Fibroblast of villous mesenchyme (primary cell): ENCODE results near the gene KIAA0232. TPM values are rescaled to one million over a fixed set of nuclear protein-coding genes. Genes with fewer than 3 reads are reported as not detected.

Experiments used
- DNase-seq: peaks from one replicate; pipeline ENCODE4 v3.0.0-alpha.2; 2010; ENCODE audit warnings: low read depth
- H3K4me3 ChIP-seq: 2 replicates; pipeline ENCODE4 v1.5.1; 2011; ENCODE audit warnings: low read depth, mild to moderate bottlenecking, low read length
- total RNA-seq: library from RNA; depleted of rRNA; stranded (reverse); fragments of >200 nt; gene quantifications from 2 replicates; pipeline ENCODE4 v1.2.3, GENCODE V29; 2012
- TF ChIP-seq, protein P1 (sequence below): IDR thresholded peaks from 2 replicates; pipeline ENCODE4 v1.5.1; 2012; ENCODE audit warnings: low read depth, mild to moderate bottlenecking, low read length; ENCODE audit not compliant: insufficient read depth

The KIAA0232 gene
- total RNA-seq, 1 donor = 29.8 TPM

DNA sequence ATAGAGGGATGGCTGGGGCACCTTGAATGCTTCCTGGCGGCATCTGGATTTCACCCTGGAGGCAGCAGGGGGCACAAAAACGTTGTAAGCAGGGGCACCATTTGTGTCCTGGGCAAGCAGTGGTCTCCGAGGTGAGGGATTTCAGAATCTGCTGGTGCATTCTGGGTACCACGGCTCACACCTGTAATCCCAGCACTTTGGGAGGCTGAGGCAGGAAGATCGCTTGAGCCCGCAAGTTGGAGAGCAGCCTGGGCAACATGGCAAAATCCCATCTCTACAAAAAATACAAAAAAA is 110.3 kb downstream of the KIAA0232 start:
- TF ChIP-seq, protein P1, sequence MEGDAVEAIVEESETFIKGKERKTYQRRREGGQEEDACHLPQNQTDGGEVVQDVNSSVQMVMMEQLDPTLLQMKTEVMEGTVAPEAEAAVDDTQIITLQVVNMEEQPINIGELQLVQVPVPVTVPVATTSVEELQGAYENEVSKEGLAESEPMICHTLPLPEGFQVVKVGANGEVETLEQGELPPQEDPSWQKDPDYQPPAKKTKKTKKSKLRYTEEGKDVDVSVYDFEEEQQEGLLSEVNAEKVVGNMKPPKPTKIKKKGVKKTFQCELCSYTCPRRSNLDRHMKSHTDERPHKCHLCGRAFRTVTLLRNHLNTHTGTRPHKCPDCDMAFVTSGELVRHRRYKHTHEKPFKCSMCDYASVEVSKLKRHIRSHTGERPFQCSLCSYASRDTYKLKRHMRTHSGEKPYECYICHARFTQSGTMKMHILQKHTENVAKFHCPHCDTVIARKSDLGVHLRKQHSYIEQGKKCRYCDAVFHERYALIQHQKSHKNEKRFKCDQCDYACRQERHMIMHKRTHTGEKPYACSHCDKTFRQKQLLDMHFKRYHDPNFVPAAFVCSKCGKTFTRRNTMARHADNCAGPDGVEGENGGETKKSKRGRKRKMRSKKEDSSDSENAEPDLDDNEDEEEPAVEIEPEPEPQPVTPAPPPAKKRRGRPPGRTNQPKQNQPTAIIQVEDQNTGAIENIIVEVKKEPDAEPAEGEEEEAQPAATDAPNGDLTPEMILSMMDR = no peak
- H3K4me3 ChIP-seq = no peak overlapping the region
- DNase-seq = no peak

DNA sequence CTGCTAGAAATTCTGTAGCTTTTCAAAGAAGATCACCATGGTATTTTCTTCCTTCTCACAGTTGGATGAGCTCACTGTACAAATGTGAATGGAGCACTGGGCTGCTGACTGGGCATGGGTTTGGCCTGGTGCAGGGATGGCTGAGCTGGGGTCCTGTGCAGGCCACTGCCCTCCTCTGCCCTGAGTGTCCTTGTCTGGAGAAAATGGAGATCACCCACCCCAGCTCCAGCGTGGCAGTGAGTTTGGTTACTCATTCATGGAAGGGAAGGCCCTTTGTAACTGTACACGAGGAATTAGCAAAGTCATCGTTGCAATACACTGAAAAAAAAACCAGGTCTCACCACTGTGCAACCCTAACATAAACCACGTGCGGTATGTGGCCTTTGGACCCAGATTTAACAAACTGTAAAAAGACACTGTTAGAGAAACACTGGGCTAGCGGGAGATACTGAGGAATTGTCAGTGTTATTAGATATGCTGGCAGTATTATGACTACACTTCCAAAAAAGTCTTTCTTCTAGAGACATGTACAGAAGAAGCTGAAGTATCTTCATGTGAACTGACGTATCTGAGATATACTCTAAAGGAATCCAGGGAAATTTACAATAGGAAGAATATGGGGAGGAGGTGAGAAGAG is 111.0 kb downstream of the KIAA0232 start:
- TF ChIP-seq, protein P1 = no peak
- peak; percentile 83 for DNase-seq
- H3K4me3 ChIP-seq = no peak overlapping the region

DNA sequence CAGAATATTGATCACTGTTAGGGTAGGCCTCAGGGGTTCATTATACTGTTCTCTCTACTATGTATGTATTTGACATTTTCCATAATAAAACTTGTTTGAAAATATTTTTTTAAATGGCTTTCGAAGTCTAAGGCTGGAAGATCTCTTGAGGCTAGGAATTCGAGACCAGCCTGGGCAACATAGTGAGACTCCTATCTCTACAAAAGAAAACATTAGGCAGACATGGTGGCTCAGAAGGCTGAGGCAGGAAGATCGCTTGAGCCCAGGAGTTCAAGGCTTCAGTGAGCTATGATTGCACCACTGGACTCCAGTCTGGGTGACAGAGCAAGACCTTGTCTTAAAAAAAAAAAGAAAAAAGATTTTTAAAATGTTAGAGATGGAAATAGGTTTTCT is 111.6 kb downstream of the KIAA0232 start:
- DNase-seq = no peak
- TF ChIP-seq, protein P1 = no peak
- no peak overlapping the region for H3K4me3 ChIP-seq

DNA sequence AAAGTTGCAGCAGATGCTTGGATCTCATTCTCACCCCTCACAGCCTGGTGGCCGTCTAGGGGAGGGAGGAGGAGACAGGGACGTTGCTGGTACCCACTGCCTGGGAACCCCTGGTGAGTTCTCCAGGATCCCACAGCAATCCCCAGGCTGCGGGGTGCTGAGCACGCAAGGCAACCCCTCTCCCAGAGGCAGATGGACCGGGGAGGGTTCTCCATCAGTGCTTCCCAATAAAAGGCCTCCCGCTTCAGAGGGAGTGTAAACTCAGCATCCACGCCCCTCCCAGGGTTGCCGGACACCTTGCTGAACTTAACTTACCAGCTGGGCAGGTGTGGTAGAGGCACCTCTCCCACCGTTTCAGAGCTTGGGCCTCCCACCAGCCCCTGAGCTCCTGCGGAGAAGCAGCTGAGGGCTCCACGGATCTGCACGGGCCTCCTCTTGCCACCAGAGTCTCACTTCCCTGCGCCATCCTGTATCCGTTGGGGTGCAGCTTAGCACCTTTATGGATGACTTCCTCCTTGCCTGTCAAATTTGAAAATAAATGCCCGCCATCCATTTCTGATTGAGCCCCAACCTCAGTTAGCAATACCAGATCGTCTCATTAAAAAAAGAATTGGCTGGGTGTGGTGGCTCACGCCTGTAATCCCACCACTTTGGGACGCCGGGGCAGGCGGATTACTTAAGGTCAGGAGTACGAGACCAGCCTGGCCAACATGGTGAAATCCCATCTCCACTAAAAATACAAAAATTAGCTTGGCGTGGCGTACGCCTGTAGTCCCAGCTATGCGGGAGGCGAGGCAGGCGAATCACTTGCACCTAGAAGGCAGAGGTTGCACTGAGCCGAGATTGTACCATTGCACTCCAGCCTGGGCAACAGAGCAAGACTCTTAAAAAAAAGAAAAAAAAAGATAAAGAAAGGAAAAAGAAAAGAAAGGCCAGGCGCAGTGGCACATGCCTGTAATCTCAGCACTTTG is 112.3 kb downstream of the KIAA0232 start:
- TF ChIP-seq, protein P1 = no peak
- DNase-seq = no peak
- no peak overlapping the region for H3K4me3 ChIP-seq

DNA sequence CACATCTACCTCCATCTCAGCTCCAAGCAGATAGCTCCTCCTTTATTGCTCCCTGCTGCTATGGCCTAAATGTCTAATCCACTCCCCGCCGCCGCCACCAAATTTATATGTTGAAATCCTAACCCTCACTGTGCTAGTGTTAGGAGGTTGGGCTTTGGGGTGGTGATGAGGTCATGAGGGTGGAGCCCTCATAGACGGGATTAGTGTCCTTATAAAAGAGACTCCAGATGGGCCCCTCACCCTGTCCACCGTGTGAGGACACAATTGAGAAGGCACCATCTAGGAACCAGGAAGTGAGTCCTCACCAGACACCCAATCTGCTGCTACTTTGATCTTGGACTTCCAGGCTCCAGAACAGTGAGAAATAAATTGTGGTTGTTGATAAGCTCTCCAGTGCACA is 113.5 kb downstream of the KIAA0232 start:
- DNase-seq = peak; percentile 39
- TF ChIP-seq, protein P1 = no peak
- no peak overlapping the region for H3K4me3 ChIP-seq

DNA sequence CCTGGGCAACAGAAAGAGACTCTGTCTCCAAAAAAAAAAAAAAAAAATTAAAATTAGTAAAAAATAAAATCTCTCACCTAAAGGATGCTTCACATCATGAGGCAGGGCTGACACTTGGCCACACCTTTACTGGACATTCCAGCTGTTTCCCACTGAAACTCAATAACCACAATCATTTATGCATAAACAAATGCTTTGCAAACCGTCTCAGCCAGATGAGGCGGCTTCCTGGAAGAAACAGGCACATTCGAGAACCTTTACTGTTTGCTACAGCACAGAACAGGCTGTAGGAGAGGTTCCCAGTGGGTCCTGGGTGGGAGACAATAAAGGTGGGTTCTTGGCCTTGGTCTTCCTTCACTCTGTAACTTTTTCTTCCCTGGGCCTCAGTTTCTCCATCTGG is 116.2 kb downstream of the KIAA0232 start:
- peak; percentile 52 for DNase-seq
- TF ChIP-seq, protein P1 = no peak
- no peak overlapping the region for H3K4me3 ChIP-seq
